NCI-H146 treated with DMSO at 0.1 percent for 48 hours (cell line): ENCODE results near the gene CCM2L.

Source experiments
- DNase-seq: peaks from one replicate; lab custom pipeline; 2025; ENCODE audit not compliant: unreplicated experiment; lab: John Stamatoyannopoulos, UW

The CCM2L gene

GRCh38 chr20:32010101-32010500 is at the start of gene CCM2L:
CCM2L (plus strand) TSS chr20:32010438; CDS start chr20:32010455, 17 bp downstream.
- DNase-seq, result no peak

DNA sequence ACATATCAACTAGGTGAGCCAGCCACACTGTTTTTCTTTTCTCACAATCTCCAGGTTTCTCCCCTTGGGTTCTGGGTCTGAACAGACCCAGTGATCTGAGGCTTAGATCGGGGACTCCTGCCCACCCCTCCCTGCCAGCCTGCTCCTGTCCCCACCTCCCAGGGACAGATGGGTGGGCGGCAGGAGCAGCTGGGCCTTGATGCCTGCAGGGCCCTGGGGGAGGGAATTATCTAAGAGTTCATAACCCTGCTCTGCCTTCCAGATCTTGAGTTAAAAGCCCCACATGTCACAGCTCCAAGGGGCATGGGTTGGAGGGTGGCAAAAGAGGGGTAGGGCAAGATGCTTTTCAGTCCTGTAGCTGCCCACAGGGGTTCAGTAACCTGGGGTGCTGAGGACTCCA is 47.5 kb upstream of the CCM2L start:
- DNase-seq, result peak; percentile 20

DNA sequence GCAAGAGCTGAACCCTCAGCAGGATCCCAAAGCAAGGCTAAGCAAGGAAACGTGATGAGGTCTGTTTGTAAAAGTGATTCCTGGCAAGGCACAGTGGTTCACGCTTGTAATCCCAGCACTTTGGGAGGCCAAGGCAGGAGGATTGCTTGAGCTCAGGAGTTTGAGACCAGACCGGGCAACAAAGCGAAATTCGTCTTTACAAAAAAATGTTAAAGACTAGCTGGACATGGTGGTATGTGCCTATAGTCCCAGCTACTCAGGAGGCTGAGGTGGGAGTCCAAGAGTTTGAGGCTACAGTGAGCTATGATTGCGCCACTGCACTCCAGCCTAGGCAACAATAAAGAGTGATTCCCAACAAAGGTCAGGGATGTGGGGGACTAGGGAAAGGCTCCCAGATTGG is 46.3 kb upstream of the CCM2L start:
- DNase-seq, result no peak

GRCh38 chr20:31966991-31967655 is 43.1 kb upstream of the CCM2L start:
- DNase-seq, result peak; percentile 57

DNA sequence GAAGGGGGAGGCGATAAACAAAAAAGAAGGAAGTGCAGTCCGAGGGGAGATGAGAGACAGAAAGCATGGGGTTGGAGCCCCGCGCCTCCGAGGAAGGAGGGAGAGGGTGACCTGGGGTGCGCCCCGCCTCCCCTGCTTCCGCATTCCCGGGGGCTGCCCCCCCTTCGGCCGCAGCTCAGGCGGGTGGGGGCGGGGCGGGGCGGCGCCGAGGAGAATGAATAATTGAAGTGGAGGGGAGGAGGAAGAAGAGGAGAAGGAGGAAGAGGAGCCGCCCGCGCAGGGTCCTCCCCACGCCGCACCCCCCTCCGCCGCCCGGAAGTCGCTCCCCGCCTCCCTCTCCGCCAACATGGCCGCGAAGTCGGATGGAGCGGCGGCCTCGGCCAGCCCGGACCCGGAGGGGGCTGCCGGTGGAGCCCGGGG is 42.4 kb upstream of the CCM2L start, which contains the start of gene XKR7:
TSS of gene XKR7 (plus strand) at position 322 of the 420 bp plus-strand sequence. CDS start at position 347, 25 bp downstream.
- DNase-seq, result peak; percentile 88

DNA sequence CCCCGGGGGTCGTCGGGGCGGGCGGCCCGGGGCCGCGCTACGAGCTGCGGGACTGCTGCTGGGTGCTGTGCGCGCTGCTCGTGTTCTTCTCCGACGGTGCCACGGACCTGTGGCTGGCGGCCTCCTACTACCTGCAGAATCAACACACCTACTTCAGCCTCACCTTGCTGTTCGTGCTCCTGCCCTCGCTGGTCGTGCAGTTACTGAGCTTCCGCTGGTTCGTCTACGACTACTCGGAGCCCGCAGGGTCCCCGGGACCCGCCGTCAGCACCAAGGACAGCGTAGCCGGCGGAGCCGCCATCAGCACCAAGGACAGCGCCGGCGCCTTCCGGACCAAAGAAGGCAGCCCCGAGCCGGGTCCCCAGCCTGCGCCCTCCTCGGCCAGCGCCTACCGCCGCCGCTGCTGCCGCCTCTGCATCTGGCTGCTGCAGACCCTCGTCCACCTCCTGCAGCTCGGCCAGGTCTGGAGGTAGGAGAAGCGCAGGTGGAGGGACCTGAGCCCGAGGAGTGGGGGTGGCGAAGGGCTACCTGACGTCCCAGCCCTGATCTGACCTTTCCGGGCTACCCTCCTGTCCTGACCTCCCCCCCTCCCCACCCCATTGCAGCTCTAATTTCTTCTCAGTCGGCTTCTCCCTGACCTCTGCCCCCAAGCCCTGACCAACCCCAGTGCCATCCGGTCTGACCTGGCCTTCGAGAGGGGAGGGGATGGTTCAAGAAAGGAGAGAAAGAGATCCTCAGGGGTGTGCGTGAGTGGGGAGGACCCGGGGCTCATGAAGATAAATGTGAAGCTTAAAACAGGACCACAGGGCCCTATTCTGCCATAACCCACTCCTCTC is 41.7 kb upstream of the CCM2L start:
- DNase-seq, result no peak

GRCh38 chr20:31969991-31970390 is 40.2 kb upstream of the CCM2L start:
- no peak for DNase-seq

DNA sequence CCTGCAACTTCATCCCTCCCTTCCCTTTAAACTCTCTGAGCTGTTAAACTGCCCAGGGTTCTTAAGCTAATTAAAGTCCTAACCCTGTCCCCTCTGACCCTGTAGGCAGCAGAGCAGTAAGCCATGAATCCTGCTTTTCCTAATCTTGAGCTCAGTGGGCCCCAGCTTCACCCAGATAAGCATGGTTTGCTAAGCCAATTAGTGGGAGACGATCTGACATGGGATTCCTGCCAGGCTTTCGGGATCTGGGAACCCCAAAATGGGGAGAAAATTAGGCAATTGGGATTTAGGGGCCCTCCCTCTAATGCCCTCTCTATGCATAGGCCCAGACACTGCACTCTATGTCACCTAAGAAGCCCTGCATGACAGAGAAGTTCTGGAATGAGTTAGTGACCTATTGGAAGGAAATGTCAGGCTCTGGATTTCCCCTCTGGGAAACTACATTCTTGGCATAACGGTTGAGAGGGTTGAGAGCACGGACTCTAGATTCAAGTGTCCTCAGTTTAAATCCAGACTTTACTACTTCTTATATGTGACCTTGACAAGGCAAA is 37.7 kb upstream of the CCM2L start:
- DNase-seq, result no peak

DNA sequence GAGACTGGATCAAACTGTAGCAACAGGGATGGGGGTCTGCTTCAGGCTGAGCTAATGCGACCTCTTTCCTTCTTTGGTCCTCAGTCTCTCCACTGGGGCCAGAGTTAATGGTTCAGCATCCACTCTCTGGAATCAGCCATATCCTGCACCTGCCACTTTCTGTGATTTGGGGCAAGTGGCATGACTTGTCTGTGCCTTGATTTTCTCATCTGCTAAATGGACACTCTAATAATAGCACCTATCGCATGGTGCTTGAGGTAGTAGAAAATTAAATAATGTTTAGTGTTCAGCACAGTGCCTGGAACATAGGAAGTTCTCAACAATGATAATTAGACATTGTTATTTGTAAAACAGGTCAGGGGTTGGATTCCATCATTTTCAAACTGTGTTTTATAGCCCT is 35.9 kb upstream of the CCM2L start:
- DNase-seq, result no peak

GRCh38 chr20:31974951-31975487 is 35.2 kb upstream of the CCM2L start:
- DNase-seq, result no peak

- DNase-seq, result no peak
Measured at GRCh38 chr20:31975874-31976273, 34.4 kb upstream of the CCM2L start.

DNA sequence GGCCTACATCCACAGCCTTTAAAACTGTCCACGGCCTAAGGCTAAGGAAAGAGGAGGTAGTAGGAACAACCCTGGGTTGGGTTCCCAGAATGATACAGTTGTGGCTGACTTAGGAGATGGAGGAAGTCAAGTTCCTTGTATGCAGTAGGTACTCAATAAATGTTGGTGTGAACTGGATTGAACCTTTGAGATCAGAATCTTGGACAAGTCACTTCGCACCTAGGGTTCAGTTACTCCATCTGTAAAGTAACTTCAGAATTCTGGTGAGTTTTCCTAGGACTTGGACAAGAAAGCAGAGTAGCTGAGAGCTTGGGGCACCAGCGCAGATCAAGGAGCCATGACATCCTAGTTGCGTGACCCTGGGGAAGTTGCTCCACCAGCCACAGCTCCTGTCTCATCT is 33.2 kb upstream of the CCM2L start:
- DNase-seq, result no peak

- DNase-seq, result no peak
Measured at GRCh38 chr20:31979713-31980426, 30.4 kb upstream of the CCM2L start.

- no peak for DNase-seq
Measured at GRCh38 chr20:31981784-31982183, 28.5 kb upstream of the CCM2L start.

- DNase-seq, result no peak
Measured at GRCh38 chr20:31984981-31985471, 25.2 kb upstream of the CCM2L start.

DNA sequence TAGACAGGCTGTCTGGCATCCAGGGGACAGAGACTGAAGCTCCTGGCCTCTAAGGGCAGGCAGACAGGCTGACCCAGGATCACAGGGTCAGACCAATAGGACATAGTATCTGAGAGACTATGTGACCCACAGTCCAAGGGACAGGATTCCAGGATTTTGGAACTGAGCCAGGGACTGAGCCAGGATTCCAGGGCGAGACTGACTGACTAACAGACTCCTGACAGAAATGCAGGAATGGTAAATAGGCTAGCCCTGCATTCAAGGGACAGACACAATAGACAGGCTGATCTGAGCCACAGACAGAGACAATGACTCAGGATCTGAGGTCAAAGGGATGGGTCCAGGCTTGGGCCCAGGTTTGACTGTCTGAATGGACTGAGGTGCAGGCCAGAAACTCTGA is 22.5 kb upstream of the CCM2L start:
- no peak for DNase-seq

GRCh38 chr20:31988430-31989015 is 21.7 kb upstream of the CCM2L start:
- no peak for DNase-seq

DNA sequence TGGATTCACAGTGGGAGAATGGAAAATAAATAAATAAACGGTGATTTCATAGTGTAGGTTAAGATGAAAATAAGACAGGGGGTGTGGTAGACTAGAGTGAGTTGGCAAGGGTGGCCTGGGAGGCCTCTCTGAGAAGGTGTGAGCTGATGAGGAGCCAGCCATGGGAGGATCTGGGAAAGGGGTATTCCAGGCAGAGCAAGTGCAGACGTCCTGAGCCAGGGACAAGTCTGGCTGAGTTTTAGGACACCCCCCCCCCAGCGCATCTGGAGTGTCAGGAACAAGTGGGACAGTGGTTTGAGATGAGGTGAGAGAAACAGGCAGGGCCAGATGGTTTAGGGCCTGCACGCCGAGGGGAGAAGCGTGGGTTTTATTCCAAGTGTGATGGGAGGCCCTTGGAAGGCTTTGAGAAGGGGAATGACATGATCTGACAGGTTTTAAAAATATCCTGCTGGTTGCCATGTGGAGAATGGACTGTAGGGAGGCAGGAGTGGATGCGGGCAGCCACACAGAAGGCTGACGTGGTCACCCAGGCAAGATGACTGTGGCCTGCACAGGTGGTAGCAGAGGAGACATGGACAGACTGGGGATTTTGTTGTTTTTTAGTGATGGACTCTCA is 21.1 kb upstream of the CCM2L start:
- no peak for DNase-seq

DNA sequence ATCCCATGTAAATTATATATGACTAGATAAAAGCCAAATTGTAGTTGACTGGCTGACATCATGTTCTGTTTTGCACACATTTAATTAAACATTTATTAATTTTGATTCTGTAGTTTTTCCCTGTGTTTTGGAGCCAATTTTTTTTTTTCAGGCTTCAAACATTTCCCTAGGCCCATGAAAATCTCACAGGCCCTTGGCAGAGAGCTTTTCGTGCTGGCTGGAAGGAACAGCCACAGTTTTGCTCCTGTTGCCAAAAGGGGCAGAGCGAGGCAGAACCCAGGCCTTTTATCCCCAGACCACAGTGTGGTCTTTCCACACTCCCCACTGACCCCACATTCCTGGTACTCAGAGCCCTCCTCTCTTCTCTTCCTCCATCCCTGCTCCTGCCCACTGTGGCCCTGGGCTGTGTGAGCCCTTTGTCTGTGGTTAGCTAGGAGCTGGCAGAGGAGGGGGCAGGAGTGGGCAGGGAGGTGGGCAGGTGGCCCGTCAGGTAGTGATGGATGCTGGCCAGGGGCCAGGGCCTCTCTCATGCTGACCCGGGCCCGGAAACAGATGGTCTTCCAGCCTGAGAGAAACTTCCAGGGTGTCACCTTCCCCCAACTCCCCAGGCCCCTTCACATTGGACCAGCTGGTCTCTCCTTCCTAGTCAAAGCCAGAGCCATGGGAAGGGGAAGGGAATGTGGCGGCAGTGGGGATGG is 19.4 kb upstream of the CCM2L start:
- peak; percentile 36 for DNase-seq

DNA sequence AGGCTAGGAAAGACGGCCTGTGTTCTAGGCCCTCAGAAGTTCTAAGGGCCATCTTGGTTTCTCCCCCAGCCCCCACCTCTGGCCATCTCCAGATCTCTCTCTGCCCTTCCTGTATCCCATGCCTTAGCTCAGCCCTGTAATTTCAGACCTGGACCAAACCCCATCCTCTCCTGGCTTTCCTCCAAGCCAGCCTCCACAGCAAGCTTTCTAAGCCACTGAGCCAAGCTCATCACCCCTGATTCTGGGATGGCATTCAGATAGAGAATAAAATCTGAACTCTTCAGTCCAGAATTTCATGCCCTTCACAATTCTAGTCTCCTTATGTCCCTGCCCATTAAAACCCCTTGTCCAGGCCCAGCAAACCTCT is 18.9 kb upstream of the CCM2L start:
- DNase-seq, result no peak
